NCI-H524 (cell line): Measurements from ENCODE around the gene WDR43.
"Not testable (repeated sequence)": the region's sequence is repeated elsewhere in the genome, so short reads cannot be mapped to it uniquely, and the experiment has no call there.

Experiments
- DNase-seq, 2 experiments: peaks; one replicate each; lab custom pipeline; 2025; lab: John Stamatoyannopoulos, UW

The WDR43 gene

DNA sequence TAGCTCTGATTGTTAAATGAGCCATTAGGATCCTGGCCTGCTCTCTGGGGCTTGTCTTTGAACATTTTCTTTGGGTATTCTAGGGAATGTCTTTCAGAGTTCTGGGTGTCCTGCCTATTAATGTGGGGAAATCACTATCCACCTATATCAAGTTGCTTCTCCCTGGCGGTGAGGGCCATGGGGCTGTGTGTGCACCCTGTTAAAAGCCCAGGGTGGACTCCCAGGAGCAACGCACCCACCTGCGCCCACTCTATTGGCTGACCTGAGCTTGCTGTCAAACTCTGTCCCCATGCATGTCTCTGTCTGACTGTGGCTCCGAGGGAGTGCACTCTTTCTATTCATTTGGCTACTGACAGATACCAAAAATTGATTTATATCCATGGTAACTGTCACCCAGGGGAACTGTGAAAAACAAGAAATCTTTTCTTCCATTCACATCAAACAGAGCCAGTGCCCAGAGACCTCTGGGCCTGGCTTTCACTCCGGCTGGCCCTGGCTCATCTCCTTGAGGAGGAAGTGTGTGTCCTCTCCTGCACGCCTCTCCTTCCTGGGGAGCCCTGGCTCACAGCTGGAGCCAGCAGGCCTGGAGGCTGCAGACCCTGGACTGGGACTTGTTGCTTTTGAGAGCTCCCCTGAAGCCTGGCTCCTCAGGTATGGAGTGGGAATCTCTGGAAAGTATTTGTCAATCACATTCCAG lies 76.1 kb downstream of the WDR43 start:
- DNase-seq = no peak

- peak; percentile 8 to 15 for DNase-seq
Measured at GRCh38 chr2:28972778-28973335, 78.4 kb downstream of the WDR43 start.

DNA sequence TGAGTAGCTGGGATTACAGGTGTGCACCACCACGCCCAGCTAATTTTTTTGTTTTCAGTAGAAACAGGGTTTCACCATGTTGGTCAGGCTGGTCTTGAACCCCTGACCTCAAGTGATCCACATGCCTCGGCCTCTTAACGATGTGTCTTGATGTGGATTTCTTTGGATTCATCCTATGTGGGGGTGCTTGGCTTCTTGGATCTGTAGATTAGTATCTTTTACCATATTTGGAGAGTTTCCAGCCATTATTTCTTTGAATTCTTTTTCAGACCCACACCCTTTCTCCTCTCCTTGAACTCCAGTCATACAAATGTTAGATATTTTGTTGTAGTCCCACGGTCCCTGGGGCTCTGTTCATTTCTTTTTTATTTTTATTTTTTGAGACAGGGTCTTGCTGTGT lies 79.8 kb downstream of the WDR43 start:
- DNase-seq = no peak

DNA sequence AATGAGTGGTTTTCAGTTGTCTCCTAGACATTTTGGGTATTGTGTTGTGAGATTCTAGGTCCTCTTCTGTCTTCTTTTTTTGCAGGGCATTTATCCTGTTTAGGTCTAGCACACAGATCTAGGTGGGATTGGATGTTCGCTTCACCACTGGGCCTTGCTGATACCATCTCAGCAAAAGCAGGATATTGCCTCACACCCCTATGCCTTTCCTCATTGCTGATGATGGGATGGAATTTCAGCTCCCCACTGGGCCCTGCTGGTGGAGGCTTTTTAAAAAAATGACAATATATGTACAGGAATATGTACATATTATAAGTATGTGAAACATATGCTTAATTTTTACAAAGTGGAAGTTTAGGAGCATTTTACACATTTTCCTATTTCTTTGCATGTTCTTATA lies 81.2 kb downstream of the WDR43 start:
- DNase-seq = no peak

GRCh38 chr2:28976584-28976983 lies 82.1 kb downstream of the WDR43 start:
- DNase-seq = no peak

GRCh38 chr2:28977176-28977875 lies 82.9 kb downstream of the WDR43 start:
- DNase-seq = no peak

DNA sequence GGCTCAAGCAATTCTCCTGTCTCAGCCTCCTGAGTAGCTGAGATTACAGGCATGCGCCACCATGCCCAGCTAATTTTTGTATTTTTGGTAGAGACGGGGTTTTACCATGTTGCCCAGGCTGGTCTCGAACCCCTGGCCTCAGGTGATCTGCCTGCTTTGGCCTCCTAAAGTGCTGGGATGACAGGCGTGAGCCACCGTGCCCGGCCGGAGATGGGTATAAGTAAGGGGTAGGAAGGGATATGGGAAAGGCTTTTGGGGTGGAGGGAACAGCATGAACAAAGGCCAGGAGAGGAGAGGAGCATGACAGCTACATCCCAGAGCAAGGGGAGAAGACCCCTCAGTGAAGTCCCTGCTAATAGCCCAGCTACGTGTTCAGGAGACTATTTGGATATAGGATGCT lies 83.5 kb downstream of the WDR43 start:
- DNase-seq = not testable (repeated sequence)

DNA sequence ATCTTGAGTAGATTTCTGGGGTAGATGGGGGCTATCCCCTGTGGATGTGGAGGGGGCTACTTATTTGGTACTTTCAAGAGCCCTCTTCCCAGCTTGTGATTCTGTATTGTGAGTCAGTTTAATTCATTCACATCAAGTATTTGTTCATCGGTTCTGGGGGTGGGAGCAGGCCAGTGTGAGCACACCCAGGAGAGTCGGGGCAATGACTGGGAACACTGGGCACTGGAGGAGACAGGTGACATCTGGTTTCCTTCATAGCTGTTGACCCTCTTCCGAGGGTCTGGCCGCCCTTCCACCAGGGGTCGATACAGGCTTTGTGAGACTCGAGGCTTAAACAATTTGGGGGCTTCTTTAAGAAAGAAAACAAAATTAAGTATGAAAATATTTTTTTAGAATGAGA lies 84.1 kb downstream of the WDR43 start:
- no peak for DNase-seq

DNA sequence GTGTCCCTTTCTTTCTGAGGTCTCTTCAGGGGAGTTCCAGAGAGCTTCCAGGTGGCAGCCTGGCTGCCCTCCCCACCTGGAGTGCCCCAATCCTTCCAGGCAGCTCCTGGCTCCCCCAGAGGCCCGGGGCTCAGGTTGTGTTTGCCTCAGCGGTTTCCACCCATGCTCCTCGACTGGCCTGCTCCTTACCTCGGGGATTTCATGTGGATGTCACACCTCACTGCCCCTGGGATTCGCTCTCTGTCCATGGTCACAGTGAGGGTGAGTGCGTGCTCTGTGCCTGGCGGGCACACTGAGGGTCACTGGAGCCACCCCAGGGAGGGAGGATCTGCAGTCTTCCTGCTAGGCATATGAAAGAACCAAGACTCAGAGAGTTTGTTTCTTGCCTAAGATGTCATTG lies 84.6 kb downstream of the WDR43 start:
- no peak for DNase-seq

DNA sequence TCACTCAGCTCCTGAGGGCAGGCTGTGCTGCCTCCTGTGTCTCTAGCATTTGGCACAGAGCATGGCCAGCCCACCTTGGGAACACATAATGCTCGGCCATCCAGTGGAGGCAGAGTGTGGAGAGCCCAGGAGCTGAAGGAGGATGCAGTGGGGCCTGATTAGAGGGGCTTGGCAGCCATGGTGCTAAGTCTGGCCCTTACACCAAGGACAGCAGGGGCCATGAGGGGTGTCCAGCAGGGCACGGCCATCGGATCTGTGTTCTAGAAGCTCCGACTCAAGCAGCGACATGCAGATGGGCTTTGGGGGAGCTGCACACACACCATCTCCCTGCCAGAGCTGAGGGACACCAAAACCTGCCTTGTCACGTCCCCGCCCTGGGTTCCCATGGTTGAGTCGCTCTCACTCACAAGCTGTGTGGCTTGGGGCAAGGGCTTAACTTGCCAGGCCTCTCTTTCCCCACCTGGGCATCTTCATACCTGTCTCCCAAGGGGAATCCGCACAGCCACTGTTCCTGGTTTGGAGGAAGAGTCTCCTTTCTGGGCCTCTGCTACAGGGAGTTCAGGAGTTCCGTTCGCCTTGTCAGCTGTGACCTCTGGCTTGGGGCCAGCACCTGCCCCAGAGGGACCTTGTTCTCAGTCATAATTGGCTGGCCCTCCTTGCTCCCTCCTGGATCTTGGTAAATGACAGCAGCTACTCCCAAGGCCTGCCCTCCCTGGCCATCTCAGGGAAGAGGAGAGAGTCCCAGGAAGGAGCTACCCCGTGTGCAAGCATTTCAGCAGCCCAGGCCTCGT lies 85.3 kb downstream of the WDR43 start:
- DNase-seq = peak in 1 of 2 experiments; percentile 13

- no peak for DNase-seq
Measured at GRCh38 chr2:28980368-28981015, 86.0 kb downstream of the WDR43 start.

GRCh38 chr2:28981016-28981441 lies 86.6 kb downstream of the WDR43 start, which contains the start of gene TOGARAM2:
TOGARAM2 (plus strand) TSS chr2:28981298; CDS start chr2:28994835, 13,537 bp downstream.
- no peak for DNase-seq

DNA sequence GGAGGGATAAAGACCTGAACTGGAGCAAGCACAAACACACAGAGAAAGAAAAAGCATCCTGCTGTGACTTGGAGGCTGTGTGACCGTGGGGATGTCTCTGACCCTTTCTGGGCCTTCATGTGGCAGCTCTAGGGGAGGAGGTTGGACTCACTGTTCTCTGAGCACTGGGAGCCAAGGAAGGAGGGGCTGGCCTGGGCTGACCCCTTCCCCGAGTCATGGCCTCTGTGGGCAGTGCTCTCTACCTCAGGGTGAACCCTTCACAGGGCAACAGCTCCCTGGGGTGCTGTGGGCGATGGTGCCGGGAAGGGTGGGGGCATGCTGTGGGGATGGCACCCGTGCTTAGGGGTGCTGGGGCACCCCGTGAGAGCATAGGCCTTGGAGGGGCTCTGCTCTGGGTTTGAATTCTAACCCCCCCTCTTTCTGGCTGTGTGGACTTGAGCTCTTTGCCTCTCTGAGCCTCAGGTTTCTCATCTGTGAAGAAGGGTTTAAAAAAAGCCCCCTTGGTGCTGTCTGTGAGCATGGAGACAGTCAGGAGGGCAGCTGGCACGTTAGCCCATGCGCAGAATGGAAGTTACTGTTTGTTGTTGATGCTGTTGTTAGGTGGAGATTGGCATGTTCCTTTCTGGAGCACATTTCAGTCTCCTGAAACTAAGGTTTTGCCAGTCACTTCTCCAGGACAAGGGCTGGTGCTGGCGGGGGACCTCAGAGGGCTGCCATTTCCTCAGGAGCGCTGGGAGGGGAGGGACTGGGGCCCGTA lies 87.3 kb downstream of the WDR43 start:
- no peak for DNase-seq

DNA sequence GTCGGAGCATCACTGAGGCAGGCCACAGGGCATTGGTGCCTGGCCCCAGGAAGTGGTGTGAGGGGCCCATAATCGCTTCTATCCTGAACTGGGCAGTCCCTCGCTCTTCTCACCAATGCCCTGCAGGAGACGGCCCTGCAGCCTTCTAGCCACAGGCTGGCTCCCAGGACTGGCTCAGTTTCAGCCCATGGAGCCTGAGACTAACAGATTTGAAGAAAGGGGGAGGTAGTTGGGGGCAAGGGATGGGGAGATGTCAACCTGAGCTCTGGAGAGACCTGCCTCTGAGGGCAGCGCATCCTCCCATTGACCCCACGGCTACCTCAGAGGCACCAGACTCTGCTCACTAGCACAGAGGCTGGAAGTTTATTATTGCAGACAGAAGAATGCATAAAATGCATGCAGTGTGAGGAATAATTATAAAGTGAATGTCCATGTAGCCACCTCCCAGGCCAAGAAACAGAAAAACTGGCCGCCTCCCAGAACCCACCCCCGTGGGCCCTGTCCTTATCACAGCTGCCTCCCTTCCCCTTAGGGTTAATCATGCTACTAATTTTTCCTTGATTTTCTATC lies 88.0 kb downstream of the WDR43 start:
- DNase-seq = no peak

GRCh38 chr2:28986429-28986828 lies 92.0 kb downstream of the WDR43 start:
- DNase-seq = no peak

GRCh38 chr2:28989973-28990372 lies 95.5 kb downstream of the WDR43 start:
- no peak for DNase-seq

DNA sequence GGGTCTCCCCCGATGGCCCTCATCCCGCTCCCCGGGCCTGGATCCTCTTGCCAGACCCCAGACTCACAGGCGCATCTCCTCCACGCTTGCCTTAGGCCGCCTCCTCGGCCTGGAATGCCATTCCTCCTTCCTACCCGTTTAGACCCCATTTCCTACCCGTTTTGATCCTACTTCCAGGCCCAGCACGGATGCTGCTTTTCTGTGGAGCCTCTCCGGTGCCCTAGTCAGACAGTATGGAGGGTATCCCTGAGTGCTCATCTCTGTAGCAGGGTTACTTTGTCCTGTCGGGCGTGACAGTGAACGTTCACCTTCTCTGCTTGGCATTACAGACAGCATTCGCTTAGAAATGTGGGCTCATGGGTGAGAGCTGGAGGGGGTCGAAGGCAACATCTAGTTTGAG lies 96.0 kb downstream of the WDR43 start:
- DNase-seq = no peak

DNA sequence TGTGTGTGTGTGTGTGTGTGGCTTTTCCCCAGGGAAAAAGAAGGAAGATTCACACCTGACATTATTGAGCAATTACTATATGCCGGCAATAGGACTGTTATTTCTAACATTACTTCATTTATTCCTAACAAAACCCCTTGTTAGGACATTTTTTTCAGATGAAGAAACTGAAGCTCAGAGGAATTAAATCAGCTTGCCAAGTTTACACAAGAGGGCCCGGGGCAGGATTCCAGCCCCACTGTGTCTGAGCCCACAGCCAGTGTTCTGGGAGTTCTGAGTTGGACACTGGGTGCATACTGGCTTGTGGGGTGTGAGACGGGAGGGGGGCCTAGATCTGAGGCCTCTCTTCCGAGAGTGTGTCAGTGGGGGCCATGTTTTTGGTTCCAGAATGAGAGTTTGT lies 96.6 kb downstream of the WDR43 start:
- no peak for DNase-seq

DNA sequence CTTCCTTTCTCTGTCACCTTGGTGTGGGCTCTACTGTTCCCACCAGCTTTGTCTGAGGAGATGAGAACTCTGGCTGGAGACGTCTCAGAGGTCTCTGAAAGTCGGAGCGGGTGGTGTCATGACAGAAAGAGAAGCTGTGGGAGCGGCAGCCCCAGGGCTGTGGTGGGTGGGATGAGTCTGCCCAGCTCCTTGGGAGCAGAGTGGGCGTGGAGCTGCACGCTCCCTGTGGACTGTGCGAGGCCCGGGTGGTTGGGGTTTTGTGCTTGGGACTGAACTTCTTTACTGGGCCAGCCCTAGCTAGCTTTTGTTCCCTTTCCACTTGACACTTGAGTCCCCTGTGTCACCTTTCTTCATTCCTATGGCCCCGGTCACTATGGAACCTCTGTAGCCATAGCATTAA lies 97.0 kb downstream of the WDR43 start:
- DNase-seq = no peak

GRCh38 chr2:28993206-28993960 lies 98.9 kb downstream of the WDR43 start:
- DNase-seq = no peak
